Stimulated activated CD4-positive, alpha-beta T cell treated with anti-CD3 and anti-CD28 coated beads, Interleukin-1b, Interleukin-23, amount 100 ng/mL, for 48 hours (primary cell): ENCODE results near the gene RTBDN.

Experiments
- DNase-seq: peaks from one replicate; pipeline ENCODE4 v3.0.0-alpha.2; 2020

Gene RTBDN

DNA sequence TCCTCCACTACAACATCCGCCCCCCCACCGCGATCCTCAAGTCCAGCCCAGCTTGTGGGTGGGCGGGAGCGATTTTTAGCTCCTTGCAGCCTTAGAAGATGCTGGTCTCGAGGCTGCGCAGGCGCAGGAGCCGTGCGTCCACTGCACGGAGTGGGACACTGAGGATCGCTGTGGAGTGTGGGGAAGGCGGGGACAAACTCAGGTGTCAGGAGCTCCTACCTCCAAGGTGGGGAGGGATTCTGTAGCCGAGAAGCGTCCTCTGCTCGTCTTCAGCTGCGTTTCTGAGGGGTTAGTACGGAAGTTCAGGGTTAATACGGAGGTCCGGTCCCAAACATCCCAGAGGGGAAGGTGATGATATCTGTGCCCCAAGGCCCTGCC is at the start of gene RTBDN:
Gene RTBDN (minus strand): TSS at position 14 of the 378 bp plus-strand sequence. CDS start 4,600 bp downstream, outside the sequence.
- DNase-seq = no peak

DNA sequence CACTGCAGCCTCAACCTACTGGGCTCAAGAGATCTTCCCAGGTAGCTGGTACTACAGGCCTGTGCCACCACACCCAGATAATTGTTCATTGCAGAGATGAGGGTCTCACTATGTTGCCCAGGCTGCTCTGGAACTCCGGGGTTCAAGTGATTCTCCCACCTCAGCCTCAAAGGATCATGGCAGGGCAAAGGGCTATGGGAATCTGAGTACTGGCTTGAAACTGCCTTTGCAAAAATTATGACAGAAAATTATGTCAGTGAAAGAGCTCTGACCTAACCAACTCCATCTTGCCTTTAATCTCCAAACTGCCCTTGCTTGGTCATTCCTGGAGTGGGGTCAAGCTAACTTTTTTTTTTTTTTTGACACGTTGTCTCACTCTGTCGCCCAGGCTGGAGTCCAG is 48.2 kb upstream of the RTBDN start:
- no peak for DNase-seq

DNA sequence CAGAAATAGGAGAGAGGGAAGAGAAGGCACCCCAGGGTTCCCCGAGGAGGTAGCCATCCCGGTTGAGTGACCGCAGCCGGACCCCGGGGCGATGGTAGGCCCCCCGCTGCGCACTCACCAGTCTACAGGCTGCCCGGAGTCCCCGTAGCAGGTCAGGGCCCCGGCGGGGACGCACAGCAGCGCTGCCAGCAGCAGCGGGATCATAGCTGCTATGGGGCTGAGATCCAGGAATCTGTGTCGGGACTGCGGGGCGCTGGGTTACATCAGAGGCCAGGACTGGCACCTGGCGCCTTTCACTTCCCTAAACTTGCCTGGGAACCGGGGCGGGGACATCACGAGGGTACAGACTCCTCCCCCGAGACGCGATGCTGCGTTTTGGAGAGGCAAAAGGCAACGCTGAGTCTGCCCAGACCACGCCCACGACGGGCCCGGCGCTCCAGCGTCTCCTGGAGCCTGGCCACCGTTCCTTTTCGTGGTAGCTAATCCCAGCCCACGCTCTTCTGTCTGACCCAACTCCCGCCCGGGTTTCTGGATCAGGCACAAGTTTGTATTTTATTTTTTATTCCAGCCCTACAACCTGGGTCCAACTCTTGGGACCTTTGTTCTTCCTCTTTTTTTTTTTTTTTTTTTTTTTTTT is 46.9 kb upstream of the RTBDN start, which contains the start of gene DNASE2:
Gene DNASE2 (minus strand): TSS at position 278 of the 637 bp plus-strand sequence. CDS start 74 bp downstream, at position 204.
- peak; percentile 91 for DNase-seq

DNA sequence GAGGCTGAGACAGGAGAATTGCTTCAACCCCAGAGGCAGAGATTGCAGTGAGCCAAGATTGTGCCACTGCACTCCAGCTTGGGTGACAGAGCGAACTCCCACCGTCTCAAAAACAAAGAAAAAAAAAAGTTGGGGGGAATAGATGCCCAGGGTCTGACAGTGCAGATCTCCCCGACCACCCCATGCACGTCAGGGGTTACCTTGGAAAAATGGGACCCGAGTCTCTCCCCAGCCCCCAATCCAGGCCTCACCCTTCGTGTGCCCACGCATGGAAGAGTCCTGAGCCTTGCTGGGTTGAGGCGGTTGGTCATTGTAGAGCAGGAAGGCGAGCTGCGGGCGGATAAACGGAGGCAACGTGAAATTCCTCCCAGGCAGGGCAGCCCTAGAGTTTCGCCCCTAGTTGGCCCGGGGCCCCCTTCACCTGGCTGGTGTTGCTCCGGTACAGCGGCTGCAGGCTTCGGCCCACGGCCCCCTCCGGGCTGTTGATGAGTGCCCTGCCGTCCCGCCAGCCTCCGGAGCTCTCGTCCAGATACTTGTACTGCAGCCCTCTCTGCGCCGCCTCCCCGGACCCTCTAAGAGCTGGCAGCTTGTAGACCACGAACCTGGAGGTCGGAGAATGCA is 46.3 kb upstream of the RTBDN start:
- DNase-seq = no peak

DNA sequence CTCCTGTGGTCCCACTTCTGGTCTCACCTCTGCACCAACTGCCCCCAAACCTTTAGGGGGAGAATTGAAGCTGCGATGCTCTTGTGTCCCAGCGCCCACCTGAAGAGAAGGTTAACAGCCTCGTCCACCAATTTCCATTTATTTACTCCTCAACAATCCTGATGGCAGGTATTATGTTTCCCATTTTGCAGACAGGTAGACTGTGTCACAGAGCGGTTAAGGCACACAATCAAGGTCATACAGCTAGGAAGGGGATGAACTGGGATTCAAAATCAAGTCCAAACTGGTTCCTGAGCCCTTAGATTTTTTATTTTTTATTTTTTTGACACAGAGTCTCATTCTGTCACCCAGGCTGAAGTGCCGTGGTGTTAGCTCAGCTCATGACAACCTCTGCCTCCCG is 40.7 kb upstream of the RTBDN start:
- no peak for DNase-seq

DNA sequence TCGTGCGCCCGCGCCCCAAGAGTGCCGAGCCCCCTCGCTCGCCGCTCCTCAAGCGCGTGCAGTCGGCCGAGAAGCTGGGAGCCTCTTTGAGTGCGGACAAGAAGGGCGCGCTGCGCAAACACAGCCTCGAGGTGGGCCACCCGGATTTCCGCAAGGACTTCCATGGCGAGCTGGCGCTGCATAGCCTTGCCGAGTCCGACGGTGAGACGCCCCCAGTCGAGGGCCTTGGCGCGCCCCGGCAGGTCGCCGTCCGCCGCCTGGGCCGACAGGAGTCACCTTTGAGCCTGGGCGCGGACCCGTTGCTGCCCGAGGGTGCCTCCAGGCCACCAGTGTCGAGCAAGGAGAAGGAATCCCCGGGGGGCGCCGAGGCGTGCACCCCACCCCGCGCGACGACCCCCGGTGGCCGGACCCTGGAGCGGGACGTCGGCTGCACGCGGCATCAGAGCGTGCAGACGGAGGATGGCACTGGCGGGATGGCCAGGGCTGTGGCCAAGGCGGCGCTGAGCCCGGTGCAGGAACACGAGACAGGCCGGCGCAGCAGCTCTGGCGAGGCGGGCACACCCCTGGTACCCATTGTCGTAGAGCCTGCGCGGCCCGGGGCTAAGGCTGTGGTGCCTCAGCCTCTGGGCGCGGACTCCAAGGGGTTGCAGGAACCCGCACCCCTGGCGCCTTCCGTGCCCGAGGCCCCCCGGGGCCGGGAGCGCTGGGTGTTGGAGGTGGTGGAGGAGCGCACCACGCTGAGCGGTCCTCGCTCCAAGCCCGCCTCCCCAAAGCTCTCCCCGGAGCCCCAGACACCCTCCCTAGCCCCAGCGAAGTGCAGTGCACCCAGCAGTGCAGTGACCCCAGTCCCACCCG is 39.7 kb upstream of the RTBDN start:
- DNase-seq = no peak

DNA sequence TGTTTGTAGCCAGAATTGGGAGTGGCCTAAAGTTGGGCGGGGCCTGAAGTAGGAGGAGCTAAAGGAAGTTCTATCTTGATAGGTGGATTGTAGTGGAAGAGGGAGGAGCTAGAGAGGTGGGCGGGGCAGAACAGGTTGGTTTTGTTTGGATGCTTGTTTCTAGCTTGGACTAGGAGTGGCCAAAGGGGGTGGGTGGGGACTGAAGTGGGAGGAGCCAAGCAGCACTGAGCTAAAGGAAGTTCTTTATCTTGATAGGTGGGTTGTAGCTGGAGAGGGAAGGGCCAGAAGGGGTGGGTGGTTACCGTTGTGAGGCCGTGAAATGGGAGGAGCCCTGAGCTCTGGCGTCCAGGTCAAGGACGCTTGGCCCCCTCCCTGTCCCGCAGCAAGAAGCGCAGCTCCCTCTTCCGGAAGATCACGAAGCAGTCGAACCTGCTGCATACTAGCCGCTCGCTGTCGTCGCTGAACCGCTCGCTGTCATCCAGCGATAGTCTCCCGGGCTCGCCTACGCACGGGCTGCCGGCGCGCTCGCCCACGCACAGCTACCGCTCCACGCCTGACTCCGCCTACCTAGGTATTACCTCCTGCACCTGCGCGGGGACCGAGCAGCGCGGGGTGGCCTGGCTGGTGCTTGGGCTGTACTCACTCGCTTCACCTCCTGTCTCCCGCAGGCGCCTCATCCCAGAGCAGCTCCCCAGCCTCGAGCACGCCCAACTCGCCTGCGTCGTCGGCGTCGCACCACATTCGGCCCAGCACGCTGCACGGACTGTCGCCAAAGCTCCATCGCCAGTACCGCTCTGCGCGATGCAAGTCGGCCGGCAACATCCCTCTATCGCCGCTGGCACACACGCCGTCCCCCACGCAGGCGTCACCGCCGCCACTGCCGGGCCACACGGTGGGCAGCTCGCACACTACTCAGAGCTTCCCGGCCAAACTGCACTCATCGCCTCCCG is 38.8 kb upstream of the RTBDN start:
- DNase-seq = peak; percentile 72

DNA sequence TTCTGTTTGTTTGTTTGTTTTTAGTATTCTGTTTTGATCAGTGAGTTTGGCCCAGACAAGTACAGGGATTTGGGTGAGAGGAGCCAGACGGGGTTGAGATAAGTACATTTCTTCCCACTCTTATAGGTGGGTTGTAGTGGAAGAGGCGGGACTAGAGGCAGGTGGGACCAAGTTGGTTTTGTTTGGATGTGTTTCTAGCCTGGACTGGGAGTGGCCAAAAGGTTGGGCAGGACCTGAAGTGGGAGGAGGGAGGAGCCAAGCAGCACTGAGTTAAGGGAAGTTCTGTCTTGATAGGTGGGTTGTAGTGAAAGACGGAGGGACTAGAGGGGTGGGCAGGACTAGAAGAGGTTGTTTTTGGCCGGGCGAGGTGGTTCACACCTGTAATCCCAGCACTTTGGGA is 37.9 kb upstream of the RTBDN start:
- no peak for DNase-seq

DNA sequence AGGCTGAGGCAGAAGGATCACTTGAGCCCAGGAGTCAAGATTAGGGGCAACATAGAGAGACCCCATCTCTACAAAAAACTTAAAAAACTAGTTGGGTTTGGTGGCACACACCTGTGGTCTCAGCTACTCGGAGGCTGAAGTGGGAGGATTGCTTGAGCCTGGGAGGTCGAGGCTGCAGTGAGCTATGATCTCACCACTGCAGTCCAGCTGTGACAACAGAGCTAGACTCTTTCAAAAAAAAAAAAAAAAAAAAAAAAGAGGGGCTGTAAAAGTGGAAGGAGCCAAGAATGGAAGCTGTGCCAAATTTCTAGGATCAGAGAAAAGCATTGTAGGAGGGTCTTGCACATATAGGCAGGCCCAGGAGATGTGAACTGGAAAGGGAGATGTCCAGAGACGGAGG is 37.3 kb upstream of the RTBDN start:
- DNase-seq = no peak

DNA sequence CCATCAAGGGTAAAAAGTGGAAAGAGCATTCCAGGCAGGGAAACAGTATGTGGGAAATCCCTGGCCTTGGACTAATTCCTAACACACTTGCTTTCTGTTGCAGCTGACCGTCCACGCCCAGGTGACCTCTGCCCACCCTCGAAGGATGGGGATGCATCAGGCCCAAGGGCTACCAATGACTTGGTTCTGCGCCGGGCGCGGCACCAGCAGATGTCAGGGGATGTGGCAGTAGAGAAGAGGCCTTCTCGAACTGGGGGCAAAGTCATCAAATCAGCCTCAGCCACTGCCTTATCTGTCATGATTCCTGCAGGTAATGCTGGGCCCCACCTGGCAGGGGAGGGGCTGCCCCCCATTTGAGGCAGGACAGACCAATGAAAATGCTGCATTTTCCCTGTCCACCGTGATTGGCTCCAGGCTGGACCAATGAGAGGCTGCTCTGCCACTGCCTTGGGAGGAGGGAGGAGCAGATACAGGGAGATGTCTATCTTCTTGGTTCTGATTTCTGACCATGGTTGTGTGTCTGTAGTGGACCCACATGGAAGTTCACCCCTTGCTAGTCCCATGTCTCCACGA is 34.2 kb upstream of the RTBDN start:
- DNase-seq = peak; percentile 40

DNA sequence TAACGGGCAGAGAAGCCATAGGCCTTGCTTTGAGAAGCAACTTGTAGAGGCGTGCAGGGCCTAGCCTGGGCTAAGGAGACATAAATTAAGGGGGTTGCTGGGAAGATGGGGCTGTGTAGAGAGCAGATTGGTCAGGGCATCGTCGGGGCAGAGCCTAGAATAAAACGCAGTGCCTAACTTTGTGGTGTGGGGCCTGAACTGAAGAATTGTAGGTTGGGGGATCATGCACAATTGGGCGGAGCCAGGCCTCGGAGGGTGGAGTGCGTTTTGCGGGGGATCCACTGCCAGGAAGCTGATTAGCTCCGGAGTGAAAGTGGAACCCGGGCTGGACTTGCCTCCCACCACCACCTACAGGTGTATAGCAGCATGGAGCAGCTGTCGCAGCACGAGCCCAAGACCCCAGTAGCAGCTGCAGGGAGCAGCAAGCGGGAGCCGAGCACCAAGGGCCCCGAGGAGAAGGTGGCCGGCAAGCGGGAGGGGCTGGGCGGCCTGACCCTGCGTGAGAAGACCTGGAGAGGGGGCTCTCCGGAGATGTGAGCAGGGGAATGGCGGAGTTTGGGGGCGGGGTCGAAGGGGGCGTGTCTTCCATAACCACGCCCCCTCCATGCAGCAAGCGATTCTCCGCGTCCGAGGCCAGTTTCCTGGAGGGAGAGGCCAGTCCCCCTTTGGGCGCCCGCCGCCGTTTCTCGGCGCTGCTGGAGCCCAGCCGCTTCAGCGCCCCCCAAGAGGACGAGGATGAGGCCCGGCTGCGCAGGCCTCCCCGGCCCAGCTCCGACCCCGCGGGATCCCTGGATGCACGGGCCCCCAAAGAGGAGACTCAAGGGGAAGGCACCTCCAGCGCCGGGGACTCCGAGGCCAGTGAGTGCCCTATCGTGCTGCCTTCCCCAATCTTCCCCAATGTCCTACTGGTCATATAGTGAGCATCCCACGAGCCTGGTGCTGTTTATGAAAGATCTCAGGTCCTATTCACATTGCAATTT is 33.0 kb upstream of the RTBDN start:
- DNase-seq = peak; percentile 71

DNA sequence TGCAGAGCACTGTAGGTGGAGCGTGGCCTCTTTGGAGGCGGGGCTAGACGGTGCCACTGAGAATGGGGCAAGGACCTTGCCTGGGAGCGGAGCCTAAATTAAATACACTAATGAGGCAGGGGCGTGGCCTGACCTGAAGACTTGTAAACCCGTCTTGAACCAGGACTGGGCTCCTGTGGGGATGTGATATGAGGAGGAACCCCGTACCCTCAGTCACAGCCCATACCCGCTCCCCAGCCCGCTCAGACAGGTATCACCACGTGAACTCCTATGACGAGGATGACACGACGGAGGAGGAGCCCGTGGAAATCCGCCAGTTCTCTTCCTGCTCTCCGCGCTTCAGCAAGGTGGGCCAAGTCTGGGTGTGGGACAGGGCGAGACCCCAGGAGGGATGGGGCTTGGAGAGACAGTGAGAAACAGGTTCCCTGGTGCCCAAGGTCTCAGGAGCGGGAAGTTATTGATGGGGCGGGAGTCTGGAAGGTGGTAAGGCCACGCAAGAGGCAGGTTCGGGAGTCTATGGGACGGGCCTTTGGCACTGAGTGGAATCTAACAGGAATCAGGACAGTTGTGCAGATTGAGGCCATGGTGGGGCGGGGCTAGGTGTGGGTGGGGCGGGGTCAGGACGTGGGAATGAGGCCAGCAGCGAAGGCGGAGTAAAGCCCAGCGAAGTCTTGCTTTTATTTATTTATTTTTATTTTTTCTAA is 32.2 kb upstream of the RTBDN start:
- no peak for DNase-seq

DNA sequence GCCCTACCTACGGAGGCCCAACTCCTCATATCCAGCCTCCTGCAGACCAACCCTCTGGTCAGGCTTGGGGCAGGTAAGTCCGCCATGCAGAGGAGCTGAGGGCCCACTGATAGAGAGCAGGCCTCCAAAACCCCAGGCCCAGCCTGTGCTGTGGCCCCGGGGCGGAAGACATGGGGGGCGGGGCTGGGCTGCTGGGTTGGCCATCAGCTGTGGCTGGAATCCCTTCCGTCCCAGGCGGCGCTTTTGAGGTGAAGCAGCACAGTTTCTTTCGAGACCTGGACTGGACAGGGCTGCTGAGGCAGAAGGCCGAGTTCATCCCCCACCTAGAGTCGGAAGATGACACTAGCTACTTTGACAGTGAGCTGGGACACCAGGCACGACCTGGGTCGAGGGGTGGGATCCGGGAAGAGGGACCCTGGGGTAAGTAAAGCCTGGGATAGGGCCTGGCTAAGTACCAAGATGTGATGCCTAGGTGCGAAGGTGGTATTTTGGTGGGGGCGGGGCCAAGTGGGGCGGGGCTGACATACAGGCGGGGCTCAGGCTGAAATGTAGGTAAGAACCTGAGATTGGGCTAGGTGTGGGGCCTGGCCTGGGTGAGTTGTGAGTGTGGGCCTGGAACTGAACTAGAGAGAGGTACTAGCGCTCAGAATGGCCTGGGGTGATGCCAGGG is 31.5 kb upstream of the RTBDN start:
- DNase-seq = no peak

DNA sequence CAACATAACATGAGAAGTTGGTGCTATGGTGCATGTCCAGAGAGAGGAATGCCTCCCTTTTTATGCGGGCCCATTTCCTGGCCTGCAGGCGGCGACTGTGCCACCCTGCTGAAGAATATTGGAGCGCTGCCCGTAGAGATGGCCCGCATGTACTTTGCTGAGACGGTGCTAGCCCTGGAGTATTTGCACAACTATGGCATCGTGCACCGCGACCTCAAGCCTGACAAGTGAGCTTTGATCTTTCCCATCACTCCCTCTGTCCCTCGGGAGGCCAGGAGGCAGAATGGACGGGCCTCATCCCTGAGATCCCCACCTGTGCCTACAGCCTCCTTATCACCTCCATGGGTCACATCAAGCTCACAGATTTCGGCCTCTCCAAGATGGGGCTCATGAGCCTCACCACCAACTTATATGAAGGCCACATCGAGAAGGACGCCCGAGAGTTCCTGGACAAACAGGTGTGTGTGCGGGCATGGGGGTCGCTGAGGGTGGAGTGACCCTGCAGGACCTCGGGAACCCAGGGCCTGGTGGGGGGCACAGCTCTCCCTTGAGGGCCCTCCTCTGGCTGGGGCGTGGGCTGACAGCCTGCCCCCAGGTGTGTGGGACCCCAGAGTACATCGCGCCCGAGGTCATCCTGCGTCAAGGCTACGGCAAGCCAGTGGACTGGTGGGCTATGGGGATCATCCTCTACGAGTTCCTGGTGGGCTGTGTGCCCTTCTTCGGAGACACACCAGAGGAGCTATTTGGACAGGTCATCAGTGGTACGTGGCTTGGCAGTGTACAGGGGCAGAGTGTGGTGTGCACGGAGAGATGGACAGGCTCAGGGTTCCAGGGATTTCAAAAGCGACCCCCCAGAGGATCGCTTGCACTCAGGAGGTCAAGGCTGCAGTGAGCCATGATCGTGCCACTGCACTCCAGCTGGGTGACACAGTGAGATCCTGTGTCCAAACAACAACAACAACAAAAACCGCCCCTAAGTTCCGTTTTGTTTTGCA is 30.6 kb upstream of the RTBDN start:
- no peak for DNase-seq

DNA sequence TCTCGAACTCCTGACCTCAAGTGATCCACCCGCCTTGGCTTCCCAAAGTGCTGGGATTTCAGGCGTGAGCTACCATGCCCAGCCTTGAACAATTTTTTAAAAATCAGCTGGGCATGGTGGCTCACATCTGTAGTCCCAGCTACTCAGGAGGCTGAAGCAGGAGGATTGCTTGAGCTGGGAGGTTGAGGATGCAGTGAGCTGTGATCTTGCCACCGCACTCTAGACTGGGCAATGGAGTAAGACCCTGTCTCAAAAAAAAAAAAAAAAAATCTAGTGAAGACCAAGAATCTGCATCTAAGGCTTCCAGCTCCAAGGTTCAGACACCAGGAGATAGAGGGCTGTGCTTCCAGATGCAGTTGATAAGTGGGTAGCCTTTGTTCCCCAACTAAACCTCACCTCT is 29.8 kb upstream of the RTBDN start:
- no peak for DNase-seq

DNA sequence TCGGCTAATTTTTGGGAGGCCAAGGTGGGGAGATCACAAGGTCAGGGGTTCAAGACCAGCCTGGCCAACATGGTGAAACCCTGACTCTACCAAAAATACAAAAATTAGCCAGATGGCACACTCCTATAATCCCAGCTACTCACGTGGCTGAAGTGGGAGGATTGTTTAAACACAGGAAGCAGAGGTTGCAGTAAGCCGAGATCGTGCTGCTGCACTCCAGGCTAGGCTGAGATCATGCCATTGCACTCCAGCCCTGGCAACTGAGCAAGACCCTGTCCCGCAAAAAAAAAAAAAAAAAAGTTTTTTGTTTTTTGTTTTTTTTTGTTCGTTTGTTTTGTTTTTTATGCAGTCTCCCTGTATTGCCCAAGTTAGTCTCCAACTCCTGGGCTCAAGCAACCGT is 25.2 kb upstream of the RTBDN start:
- no peak for DNase-seq

DNA sequence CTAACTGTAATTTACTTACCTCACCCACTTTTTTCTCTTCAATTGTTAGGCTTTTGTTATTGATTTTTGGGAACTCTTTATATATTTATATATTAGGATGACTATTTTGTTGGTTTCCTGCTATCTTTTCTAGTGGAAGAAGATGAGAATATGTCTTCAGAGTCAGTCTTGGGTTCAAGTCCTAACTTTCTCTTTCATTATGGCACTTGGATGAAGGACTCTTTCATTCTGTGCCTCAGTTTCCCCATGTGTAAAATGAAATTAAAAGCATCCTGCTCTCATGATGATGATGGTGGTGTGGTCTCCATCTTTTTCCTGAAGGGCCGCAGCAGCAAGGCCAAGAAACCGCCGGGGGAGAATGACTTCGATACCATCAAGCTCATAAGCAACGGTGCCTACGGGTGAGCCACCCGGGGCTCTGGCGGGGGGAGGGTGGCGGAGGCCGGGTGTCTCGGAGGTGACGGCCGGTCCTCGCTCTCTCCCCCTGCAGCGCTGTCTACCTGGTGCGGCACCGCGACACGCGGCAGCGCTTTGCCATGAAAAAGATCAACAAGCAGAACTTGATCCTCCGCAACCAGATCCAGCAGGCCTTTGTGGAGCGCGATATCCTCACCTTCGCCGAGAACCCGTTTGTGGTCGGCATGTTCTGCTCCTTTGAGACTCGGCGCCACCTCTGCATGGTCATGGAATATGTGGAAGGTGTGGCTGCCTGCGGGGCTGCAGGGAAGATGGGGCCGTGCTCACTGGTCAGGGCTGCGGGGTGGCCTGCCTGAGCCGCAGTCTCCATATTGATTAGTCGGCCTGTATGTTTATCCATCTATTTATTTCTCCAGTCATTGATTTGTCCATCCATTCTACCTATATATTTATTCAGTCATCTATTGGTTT is 23.9 kb upstream of the RTBDN start:
- no peak for DNase-seq

DNA sequence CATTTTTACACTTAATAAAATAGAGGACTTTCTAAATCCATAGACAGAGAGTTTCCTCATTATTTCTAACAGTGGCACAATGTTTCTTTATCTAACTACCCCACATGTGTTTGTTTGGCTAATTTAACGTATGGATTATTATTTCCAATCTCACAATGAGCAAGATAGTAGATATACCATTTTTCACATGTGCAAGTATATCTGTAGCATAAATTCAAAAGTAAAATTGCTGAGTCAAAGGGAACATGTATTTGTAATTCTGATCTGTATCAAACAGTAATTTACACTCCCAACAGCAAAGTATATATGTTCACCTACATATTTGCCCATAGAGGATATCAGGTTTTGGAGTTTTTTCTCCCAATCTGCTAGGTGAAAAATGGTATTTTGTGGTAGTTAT is 22.3 kb upstream of the RTBDN start:
- no peak for DNase-seq
